Heart left ventricle (tissue), 16 donors: ENCODE data around the gene CDAN1. TPM values are rescaled to one million over a fixed set of nuclear protein-coding genes. Genes with fewer than 3 reads are reported as not detected.

Experiments used
- ATAC-seq, 4 donors: fragments of 200-7000 bp; cut with Tn5 transposase; one replicate each; pipeline ENCODE4 v1.9.1; 2020 to 2022; ENCODE audit warnings: moderate library complexity in 4 of 4, mild to moderate bottlenecking in 3 of 4, moderate number of reproducible peaks in 1 of 4
- DNase-seq, 5 donors: peaks; one replicate each; pipeline ENCODE4 v3.0.0-alpha.2; 2020
- H3K27ac ChIP-seq, 12 donors: fragments of 200-600 bp; sonication (generic) in 4 of 12; one replicate each; pipeline versions ENCODE4 v1.5.0 to v1.8.0; 2016 to 2022; ENCODE audit warnings: mild to moderate bottlenecking in 2 of 12
- H3K27me3 ChIP-seq, 9 donors: fragments of 200-600 bp; sonication (generic) in 2 of 9; one replicate each; pipeline versions ENCODE4 v1.5.1 to v1.8.0; 2016 to 2022; ENCODE audit warnings: mild to moderate bottlenecking in 3 of 9
- H3K36me3 ChIP-seq, 9 donors: fragments of 200-600 bp; sonication (generic) in 2 of 9; one replicate each; pipeline versions ENCODE4 v1.5.0 to v1.8.0; 2018 to 2022; ENCODE audit warnings: mild to moderate bottlenecking in 2 of 9
- H3K4me1 ChIP-seq, 12 donors: fragments of 200-600 bp; sonication (generic) in 4 of 12; one replicate each; pipeline versions ENCODE4 v1.5.0 to v1.8.0; 2016 to 2022; ENCODE audit warnings: mild to moderate bottlenecking in 3 of 12
- H3K4me3 ChIP-seq, 12 donors: fragments of 200-600 bp; sonication (generic) in 4 of 12; one replicate each; pipeline versions ENCODE4 v1.5.0 to v1.8.0; 2017 to 2022; ENCODE audit warnings: mild to moderate bottlenecking in 9 of 12, moderate library complexity in 4 of 12
- H3K9me3 ChIP-seq, 12 donors: fragments of 200-600 bp; sonication (generic) in 4 of 12; one replicate each; pipeline versions ENCODE4 v1.5.0 to v1.8.0; 2016 to 2022; ENCODE audit warnings: mild to moderate bottlenecking in 1 of 12
- CTCF ChIP-seq, 12 donors: fragments of 200-600 bp; sonication (generic) in 4 of 12; IDR thresholded peaks; one replicate each; pipeline versions ENCODE4 v1.5.0 to v1.8.0; 2018 to 2022; ENCODE audit warnings: antibody characterized with exemption in 12 of 12, mild to moderate bottlenecking in 5 of 12
- POLR2A ChIP-seq, 2 donors: fragments of 450-650 bp; IDR thresholded peaks; one replicate each; pipeline ENCODE4 v1.6.1; 2017; ENCODE audit warnings: antibody characterized with exemption in 2 of 2, mild to moderate bottlenecking in 2 of 2, moderate library complexity in 2 of 2
- WGBS, 4 donors: extraction: QIAGEN DNeasy Blood & Tissue Kit in 2 of 4; methylation state at CpG; one replicate each; pipeline versions ENCODE4 v1.1.5 to v1.1.7; 2013 to 2018; 5-methylcytosine and 5-hydroxymethylcytosine counted together
- intact Hi-C, 10 donors: fragments of 100-400 bp; cut with DNase I; formaldehyde crosslinking; loops; one replicate each; pipeline versions ENCODE4 v1.11.1 to v1.14.2; 2022
- polyA plus RNA-seq, 2 donors: library from polyadenylated mRNA; stranded (reverse); fragments of 200-250 nt; gene quantifications; one replicate each; pipeline ENCODE4 v1.2.3, GENCODE V29; 2013
- total RNA-seq, 9 donors: library from RNA; depleted of rRNA in 2 of 9; stranded (reverse); fragments of >200 nt in 2 of 9; fragmentation: NEBNext Ultra II Directional in 3 of 9; extraction: Animal tissue kit (Norgen Biotek cat#: 25700) in 3 of 9; gene quantifications; one replicate each; pipeline versions ENCODE4 v1.1.0 to v1.2.4, GENCODE V29; 2016 to 2023
- donor health status: ischemic (EF 13 %, LVEDD 7.1; RV severe dilation, severe dysfunction).
- donor health status: healthy with polysubstance abuse.
- donor health status: DM: no; HTN: yes; CAD: no.
- donor health status: DM: no; HTN: no; CAD: no.
- donor health status: ischemic (EF 25% LVEDD 6.9; RV normal size, moderate dysfunction).
- donor health status: ischemic (EF 25% LVEDD 5.7; RV mildly dilated, moderate dysfunction).
- donor health status: healthy.
- donor health status: DM: yes; HTN: yes; CAD: no.
- donor health status: ischemic (EF 35%, LVEDD 5.7; RV mildly dilated, moderate dysfunction).
- donor health status: nonischemic (EF 11% LVEDD 7.7; RV severe dilation, severe dysfunction).
- donor health status: DM: yes; HTN: yes; CAD: no.
- donor health status: PGD.
- donor health status: ischemic (EF 29% LVEDD 5.4; RV normal size, mild dysfunction).
- donor health status: nonischemic (EF 23%, LVEDD 6.1; RV moderate dilation, normal function).

Gene CDAN1
- total and polyA plus RNA-seq, 11 donors: 4.3 to 6.9 (median 5.6) TPM

GRCh38 chr15:42704492-42704926 lies 32.4 kb downstream of the CDAN1 start:
- H3K4me3 ChIP-seq: no peak overlapping the region
- intact Hi-C loops: loop anchor here in 6 of 10 donors (2.0 to 5.0 kb wide), 3 partner anchors 222 to 224 kb away; no protein-coding TSS in a partner anchor
- no peak overlapping the region for H3K27ac ChIP-seq
- H3K9me3 ChIP-seq: peaks cover 0 to 13% (median 0%) of the 10 kb centered on the region in 12 donors
- DNase-seq: peak in 3 of 5 donors; percentile 41 to 52 (median 51)
- TF ChIP-seq CTCF (IDR thresholded peaks at IDR 0.05) (peak; percentile 67 to 85 (median 74)), POLR2A (IDR thresholded peaks at IDR 0.05) (no peak)
- peaks cover 0 to 7% (median 0%) of the 10 kb centered on the region in 12 donors for H3K4me1 ChIP-seq
- no peaks in the 10 kb centered on the region for H3K27me3 ChIP-seq
- H3K36me3 ChIP-seq: peaks cover 0 to 60% (median 10%) of the 10 kb centered on the region in 9 donors
- WGBS, 4 donors: 27 to 32% (median 32%) methylated on average over 4 of the region's 4 CpGs
- ATAC-seq: peak; percentile 88 to 96 (median 94)

GRCh38 chr15:42696626-42697025 lies 40.3 kb downstream of the CDAN1 start:
- peaks cover 0 to 98% (median 49%) of the 10 kb centered on the region in 9 donors for H3K36me3 ChIP-seq
- peaks cover 0 to 13% (median 0%) of the 10 kb centered on the region in 12 donors for H3K9me3 ChIP-seq
- H3K27ac ChIP-seq: no peak overlapping the region
- ATAC-seq (no peak), DNase-seq (no peak)
- TF ChIP-seq CTCF (IDR thresholded peaks at IDR 0.05) (no peak), POLR2A (IDR thresholded peaks at IDR 0.05) (no peak)
- H3K4me1 ChIP-seq: no peaks in the 10 kb centered on the region
- 88 to 92% (median 91%) methylated on average over 5 of the region's 5 CpGs for WGBS, 4 donors
- H3K27me3 ChIP-seq: no peaks in the 10 kb centered on the region
- intact Hi-C loops: no loop called here
- no peak overlapping the region for H3K4me3 ChIP-seq

- DNase-seq: no peak
- Histone ChIP-seq H3K27ac (no peak overlapping the region), H3K27me3 (no peaks in the 10 kb centered on the region), H3K4me1 (no peaks in the 10 kb centered on the region), H3K4me3 (no peak overlapping the region), H3K9me3 (peaks cover 0 to 2% (median 0%) of the 10 kb centered on the region in 12 donors), H3K36me3 (peaks cover 0 to 97% (median 57%) of the 10 kb centered on the region in 9 donors)
- peak in 2 of 4 donors; percentile 44 to 47 for ATAC-seq
- no peak for TF ChIP-seq POLR2A (IDR thresholded peaks at IDR 0.05)
- TF ChIP-seq CTCF (IDR thresholded peaks at IDR 0.05): no peak
- WGBS, 4 donors: 77 to 92% (median 90%) methylated on average over 6 of the region's 6 CpGs
- intact Hi-C loops: no loop called here
Observed at GRCh38 chr15:42695527-42696071, 41.3 kb downstream of the CDAN1 start.

- DNase-seq (no peak), ATAC-seq (no peak)
- Histone ChIP-seq H3K36me3 (peaks cover 0 to 97% (median 64%) of the 10 kb centered on the region in 9 donors), H3K27me3 (no peaks in the 10 kb centered on the region), H3K9me3 (no peaks in the 10 kb centered on the region), H3K4me1 (no peaks in the 10 kb centered on the region), H3K27ac (no peak overlapping the region), H3K4me3 (no peak overlapping the region)
- intact Hi-C loops: no loop called here
- no peak for TF ChIP-seq CTCF (IDR thresholded peaks at IDR 0.05)
- TF ChIP-seq POLR2A (IDR thresholded peaks at IDR 0.05): no peak
- 96 to 100% (median 98%) methylated on average over 10 of the region's 10 CpGs for WGBS, 4 donors
Observed at GRCh38 chr15:42694398-42694797, 42.5 kb downstream of the CDAN1 start.
